ENCODE data around the gene KNSTRN.

KNSTRN gene

DNA sequence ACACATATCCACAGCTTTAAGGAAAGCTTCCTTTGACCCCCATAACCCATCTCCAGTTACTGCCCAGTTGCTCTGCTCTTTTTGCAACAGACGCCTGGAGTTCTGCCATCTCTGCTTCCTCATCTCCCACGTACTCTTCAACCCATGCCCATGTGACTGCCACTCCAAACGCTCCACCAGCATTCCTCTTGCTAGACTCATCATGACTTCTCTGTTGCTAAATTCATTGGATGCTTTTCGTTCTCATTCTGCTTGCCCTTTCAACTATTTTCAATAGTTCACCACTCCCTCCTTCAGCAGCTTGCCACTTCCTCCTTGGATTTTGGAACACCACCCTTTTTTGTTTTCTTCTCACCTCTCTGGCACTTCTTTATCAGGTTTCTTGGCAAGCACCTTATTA is 2.7 kb upstream of the KNSTRN start:
- no peak for TF ChIP-seq TRIM28 (IDR thresholded peaks at IDR 0.05; ENCODE audit: borderline replicate concordance, low read length)
- TF ChIP-seq ZNF677 (tag by site-specific recombination; IDR thresholded peaks at IDR 0.05): no peak
- 0 out of 2 replicates have a peak, but pooled peaks have one; percentile 16 for TF ChIP-seq EGR2 (tag by site-specific recombination; IDR thresholded peaks at IDR 0.05; ENCODE audit: low read depth)
- no peak for TF ChIP-seq ZNF654 (tag by site-specific recombination; IDR thresholded peaks at IDR 0.05; ENCODE audit: low read depth)
- TF ChIP-seq, protein P1, sequence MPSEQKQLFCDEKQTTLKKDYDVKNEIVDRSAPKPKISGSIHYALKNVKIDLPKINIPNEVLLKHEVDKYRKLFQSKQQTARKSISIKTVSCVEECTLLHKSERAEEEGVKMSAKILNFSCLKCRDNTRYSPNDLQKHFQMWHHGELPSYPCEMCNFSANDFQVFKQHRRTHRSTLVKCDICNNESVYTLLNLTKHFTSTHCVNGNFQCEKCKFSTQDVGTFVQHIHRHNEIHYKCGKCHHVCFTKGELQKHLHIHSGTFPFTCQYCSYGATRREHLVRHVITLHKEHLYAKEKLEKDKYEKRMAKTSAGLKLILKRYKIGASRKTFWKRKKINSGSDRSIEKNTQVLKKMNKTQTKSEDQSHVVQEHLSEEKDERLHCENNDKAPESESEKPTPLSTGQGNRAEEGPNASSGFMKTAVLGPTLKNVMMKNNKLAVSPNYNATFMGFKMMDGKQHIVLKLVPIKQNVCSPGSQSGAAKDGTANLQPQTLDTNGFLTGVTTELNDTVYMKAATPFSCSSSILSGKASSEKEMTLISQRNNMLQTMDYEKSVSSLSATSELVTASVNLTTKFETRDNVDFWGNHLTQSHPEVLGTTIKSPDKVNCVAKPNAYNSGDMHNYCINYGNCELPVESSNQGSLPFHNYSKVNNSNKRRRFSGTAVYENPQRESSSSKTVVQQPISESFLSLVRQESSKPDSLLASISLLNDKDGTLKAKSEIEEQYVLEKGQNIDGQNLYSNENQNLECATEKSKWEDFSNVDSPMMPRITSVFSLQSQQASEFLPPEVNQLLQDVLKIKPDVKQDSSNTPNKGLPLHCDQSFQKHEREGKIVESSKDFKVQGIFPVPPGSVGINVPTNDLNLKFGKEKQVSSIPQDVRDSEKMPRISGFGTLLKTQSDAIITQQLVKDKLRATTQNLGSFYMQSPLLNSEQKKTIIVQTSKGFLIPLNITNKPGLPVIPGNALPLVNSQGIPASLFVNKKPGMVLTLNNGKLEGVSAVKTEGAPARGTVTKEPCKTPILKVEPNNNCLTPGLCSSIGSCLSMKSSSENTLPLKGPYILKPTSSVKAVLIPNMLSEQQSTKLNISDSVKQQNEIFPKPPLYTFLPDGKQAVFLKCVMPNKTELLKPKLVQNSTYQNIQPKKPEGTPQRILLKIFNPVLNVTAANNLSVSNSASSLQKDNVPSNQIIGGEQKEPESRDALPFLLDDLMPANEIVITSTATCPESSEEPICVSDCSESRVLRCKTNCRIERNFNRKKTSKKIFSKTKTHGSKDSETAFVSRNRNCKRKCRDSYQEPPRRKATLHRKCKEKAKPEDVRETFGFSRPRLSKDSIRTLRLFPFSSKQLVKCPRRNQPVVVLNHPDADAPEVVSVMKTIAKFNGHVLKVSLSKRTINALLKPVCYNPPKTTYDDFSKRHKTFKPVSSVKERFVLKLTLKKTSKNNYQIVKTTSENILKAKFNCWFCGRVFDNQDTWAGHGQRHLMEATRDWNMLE (tag by site-specific recombination; conservative IDR thresholded peaks at IDR 0.05; ENCODE audit: low read depth): no peak
- no peak for TF ChIP-seq ZSCAN30 (tag by site-specific recombination; IDR thresholded peaks at IDR 0.05)
- no peak for TF ChIP-seq ZNF426 (tag by site-specific recombination; IDR thresholded peaks at IDR 0.05)
- TF ChIP-seq ZNF24 (tag by site-specific recombination; IDR thresholded peaks at IDR 0.05): no peak
- no peak for TF ChIP-seq ZNF473 (tag by site-specific recombination; IDR thresholded peaks at IDR 0.05)
- peak; percentile 44 for TF ChIP-seq ZFHX2 (tag by site-specific recombination; conservative IDR thresholded peaks at IDR 0.05)
- ChIA-PET CTCF (interaction anchor here (0.8 to 1.1 kb wide), 2 partner anchors 11 to 22 kb away, joined by 3 to 5 read pairs; no protein-coding TSS in a partner anchor), POLR2A (no interaction called here)
- Histone ChIP-seq H3K36me3 (ENCODE audit: control insufficient read depth in 2 of 2, insufficient read depth in 1 of 2, low read length in 2 of 2) (peaks cover 3 to 6% of the 10 kb centered on the region in 2 experiments; a peak in 1 of 3 replicates), H3K9me3 (ENCODE audit: control insufficient read depth, insufficient read depth, low read depth, low read length) (no peaks in the 10 kb centered on the region), H3K27ac (ENCODE audit: extremely low read depth, low read depth, low read length) (no peak overlapping the region), H3K4me3 (ENCODE audit: low read depth, low read length) (no peak overlapping the region), H3K4me1 (ENCODE audit: control insufficient read depth, insufficient read depth, low read length) (no peaks in the 10 kb centered on the region)

DNA sequence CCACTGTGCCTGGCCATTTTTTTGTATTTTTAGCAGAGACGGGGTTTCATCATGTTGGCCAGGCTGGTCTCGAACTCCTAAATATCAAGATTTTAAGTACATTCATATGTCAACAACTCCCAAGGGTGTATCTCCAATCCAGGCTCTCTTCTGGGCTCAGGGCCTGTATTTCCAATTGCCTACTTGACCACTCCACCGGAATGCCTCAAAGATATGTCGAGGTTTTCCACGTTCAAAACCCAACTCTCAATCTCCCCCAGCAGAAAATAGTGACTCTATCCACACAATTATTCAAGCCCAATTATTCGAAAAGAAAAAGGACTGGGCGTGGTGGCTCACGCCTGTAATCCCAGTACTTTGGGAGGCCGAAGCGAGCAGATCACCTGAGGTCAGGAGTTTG is 1.9 kb upstream of the KNSTRN start:
- ChIA-PET POLR2A (no interaction called here), CTCF (no interaction called here)
- Histone ChIP-seq H3K4me1 (ENCODE audit: control insufficient read depth, insufficient read depth, low read length) (no peaks in the 10 kb centered on the region), H3K36me3 (ENCODE audit: control insufficient read depth in 2 of 2, insufficient read depth in 1 of 2, low read length in 2 of 2) (peaks cover 3 to 12% of the 10 kb centered on the region in 2 experiments; a peak in 1 of 3 replicates), H3K27ac (ENCODE audit: extremely low read depth, low read depth, low read length) (no peak overlapping the region), H3K4me3 (ENCODE audit: low read depth, low read length) (no peak overlapping the region), H3K9me3 (ENCODE audit: control insufficient read depth, insufficient read depth, low read depth, low read length) (no peaks in the 10 kb centered on the region)
- TF ChIP-seq GFI1B (tag by site-specific recombination; IDR thresholded peaks at IDR 0.05) (no peak), ZNF140 (tag by site-specific recombination; IDR thresholded peaks at IDR 0.05) (no peak), ZBTB17 (tag by site-specific recombination; IDR thresholded peaks at IDR 0.05) (no peak), KLF16 (tag by site-specific recombination; IDR thresholded peaks at IDR 0.05) (no peak), ZNF621 (tag by site-specific recombination; IDR thresholded peaks at IDR 0.05) (no peak), ZNF146 (tag by site-specific recombination; IDR thresholded peaks at IDR 0.05) (no peak), ZNF561 (tag by site-specific recombination; IDR thresholded peaks at IDR 0.05; ENCODE audit: borderline replicate concordance) (no peak), ZXDB (tag by site-specific recombination; IDR thresholded peaks at IDR 0.05) (no peak), MYNN (tag by site-specific recombination; IDR thresholded peaks at IDR 0.05; ENCODE audit: borderline replicate concordance) (no peak), RBAK (tag by site-specific recombination; IDR thresholded peaks at IDR 0.05) (no peak), ZNF658 (tag by site-specific recombination; IDR thresholded peaks at IDR 0.05) (no peak), ZFHX2 (tag by site-specific recombination; conservative IDR thresholded peaks at IDR 0.05) (no peak), ZSCAN30 (tag by site-specific recombination; IDR thresholded peaks at IDR 0.05) (no peak), ZSCAN23 (tag by site-specific recombination; IDR thresholded peaks at IDR 0.05) (no peak), ZSCAN16 (tag by site-specific recombination; IDR thresholded peaks at IDR 0.05) (no peak), ZNF112 (tag by site-specific recombination; IDR thresholded peaks at IDR 0.05) (no peak), YY2 (tag by site-specific recombination; IDR thresholded peaks at IDR 0.05) (no peak)
- TF ChIP-seq, protein P2, sequence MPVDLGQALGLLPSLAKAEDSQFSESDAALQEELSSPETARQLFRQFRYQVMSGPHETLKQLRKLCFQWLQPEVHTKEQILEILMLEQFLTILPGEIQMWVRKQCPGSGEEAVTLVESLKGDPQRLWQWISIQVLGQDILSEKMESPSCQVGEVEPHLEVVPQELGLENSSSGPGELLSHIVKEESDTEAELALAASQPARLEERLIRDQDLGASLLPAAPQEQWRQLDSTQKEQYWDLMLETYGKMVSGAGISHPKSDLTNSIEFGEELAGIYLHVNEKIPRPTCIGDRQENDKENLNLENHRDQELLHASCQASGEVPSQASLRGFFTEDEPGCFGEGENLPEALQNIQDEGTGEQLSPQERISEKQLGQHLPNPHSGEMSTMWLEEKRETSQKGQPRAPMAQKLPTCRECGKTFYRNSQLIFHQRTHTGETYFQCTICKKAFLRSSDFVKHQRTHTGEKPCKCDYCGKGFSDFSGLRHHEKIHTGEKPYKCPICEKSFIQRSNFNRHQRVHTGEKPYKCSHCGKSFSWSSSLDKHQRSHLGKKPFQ (tag by site-specific recombination; IDR thresholded peaks at IDR 0.05): no peak
- TF ChIP-seq, protein P3, sequence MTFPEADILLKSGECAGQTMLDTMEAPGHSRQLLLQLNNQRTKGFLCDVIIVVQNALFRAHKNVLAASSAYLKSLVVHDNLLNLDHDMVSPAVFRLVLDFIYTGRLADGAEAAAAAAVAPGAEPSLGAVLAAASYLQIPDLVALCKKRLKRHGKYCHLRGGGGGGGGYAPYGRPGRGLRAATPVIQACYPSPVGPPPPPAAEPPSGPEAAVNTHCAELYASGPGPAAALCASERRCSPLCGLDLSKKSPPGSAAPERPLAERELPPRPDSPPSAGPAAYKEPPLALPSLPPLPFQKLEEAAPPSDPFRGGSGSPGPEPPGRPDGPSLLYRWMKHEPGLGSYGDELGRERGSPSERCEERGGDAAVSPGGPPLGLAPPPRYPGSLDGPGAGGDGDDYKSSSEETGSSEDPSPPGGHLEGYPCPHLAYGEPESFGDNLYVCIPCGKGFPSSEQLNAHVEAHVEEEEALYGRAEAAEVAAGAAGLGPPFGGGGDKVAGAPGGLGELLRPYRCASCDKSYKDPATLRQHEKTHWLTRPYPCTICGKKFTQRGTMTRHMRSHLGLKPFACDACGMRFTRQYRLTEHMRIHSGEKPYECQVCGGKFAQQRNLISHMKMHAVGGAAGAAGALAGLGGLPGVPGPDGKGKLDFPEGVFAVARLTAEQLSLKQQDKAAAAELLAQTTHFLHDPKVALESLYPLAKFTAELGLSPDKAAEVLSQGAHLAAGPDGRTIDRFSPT (tag by site-specific recombination; IDR thresholded peaks at IDR 0.05): no peak
- TF ChIP-seq, protein P4, sequence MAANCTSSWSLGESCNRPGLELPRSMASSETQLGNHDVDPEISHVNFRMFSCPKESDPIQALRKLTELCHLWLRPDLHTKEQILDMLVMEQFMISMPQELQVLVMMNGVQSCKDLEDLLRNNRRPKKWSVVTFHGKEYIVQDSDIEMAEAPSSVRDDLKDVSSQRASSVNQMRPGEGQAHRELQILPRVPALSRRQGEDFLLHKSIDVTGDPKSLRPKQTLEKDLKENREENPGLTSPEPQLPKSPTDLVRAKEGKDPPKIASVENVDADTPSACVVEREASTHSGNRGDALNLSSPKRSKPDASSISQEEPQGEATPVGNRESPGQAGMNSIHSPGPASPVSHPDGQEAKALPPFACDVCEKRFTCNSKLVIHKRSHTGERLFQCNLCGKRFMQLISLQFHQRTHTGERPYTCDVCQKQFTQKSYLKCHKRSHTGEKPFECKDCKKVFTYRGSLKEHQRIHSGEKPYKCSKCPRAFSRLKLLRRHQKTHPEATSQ (tag by site-specific recombination; IDR thresholded peaks at IDR 0.05): no peak
